ENCODE results near the gene APP.

GRCh38 chr21:25855576-25855975, 315.0 kb downstream of the APP start:
- TF ChIP-seq CTCF (conservative IDR thresholded peaks at IDR 0.05) = no peak
- no peak for TF ChIP-seq EZH2 (IDR thresholded peaks at IDR 0.05; ENCODE audit: low read depth)

Measured in PC-9 (cell line).